Spleen (tissue), 11 donors: ENCODE results near the gene ATG14. TPM values are rescaled to one million over a fixed set of nuclear protein-coding genes. Genes with fewer than 3 reads are reported as not detected.

Experiments used
- DNase-seq: peaks from one replicate; pipeline ENCODE4 v3.0.0-alpha.2; 2020
- H3K27ac ChIP-seq, 8 donors: fragments of 200-600 bp; sonication (generic) in 7 of 8; 1 replicate in 4 of 8; 2 replicates in 4 of 8; pipeline versions ENCODE4 v1.5.0 to v1.8.0; 2016 to 2021; ENCODE audit warnings: inconsistent platforms in 4 of 8, mild to moderate bottlenecking in 4 of 8, moderate library complexity in 1 of 8
- H3K27me3 ChIP-seq, 7 donors: fragments of 200-600 bp; sonication (generic) in 6 of 7; replicated peaks in 1 of 7; 1 replicate in 4 of 7; 2 replicates in 3 of 7; pipeline versions ENCODE4 v1.5.0 to v1.8.0; 2016 to 2021; ENCODE audit warnings: inconsistent platforms in 3 of 7, mild to moderate bottlenecking in 1 of 7
- H3K36me3 ChIP-seq, 6 donors: fragments of 200-600 bp; sonication (generic) in 5 of 6; 1 replicate in 4 of 6; 2 replicates in 2 of 6; pipeline versions ENCODE4 v1.5.0 to v1.8.0; 2016 to 2021; ENCODE audit warnings: inconsistent platforms in 2 of 6
- H3K4me1 ChIP-seq, 6 donors: fragments of 200-600 bp; sonication (generic) in 5 of 6; 1 replicate in 3 of 6; 2 replicates in 3 of 6; pipeline versions ENCODE4 v1.5.0 to v1.8.0; 2016 to 2021; ENCODE audit warnings: inconsistent platforms in 3 of 6
- H3K4me3 ChIP-seq, 8 donors: fragments of 200-600 bp; sonication (generic) in 7 of 8; 1 replicate in 4 of 8; 2 replicates in 4 of 8; pipeline versions ENCODE4 v1.5.0 to v1.8.0; 2016 to 2021; ENCODE audit warnings: inconsistent platforms in 4 of 8, mild to moderate bottlenecking in 4 of 8, moderate library complexity in 2 of 8
- H3K9me3 ChIP-seq, 8 donors: fragments of 200-600 bp; sonication (generic) in 7 of 8; 1 replicate in 4 of 8; 2 replicates in 4 of 8; pipeline versions ENCODE4 v1.5.0 to v1.8.0; 2016 to 2021; ENCODE audit warnings: inconsistent platforms in 4 of 8
- POLR2A ChIP-seq, 3 donors: fragments of 450-650 bp; IDR thresholded peaks; one replicate each; pipeline ENCODE4 v1.5.1; 2017; ENCODE audit warnings: antibody characterized with exemption in 3 of 3, mild to moderate bottlenecking in 1 of 3
- POLR2AphosphoS5 ChIP-seq, 3 donors: sonication (generic); formaldehyde crosslinking; IDR thresholded peaks; one replicate each; pipeline ENCODE4 v1.5.1; 2017; ENCODE audit warnings: antibody characterized with exemption in 3 of 3
- WGBS, 5 donors: extraction: QIAGEN DNeasy Blood & Tissue Kit in 3 of 5; methylation state at CpG; one replicate each; pipeline versions ENCODE4 v1.1.5 to v1.1.7; 2013 to 2018; 5-methylcytosine and 5-hydroxymethylcytosine counted together
- intact Hi-C: fragments of 100-400 bp; cut with DNase I; formaldehyde crosslinking; loops from one replicate; pipeline ENCODE4 v1.15.0; 2023; ENCODE audit warnings: low total_unique reads
- polyA plus RNA-seq, 3 donors: library from polyadenylated mRNA; stranded (reverse); fragments of 200-250 nt; gene quantifications; one replicate each; pipeline ENCODE4 v1.2.1, GENCODE V29; 2013
- total RNA-seq, 7 donors: library from RNA; depleted of rRNA in 3 of 7; stranded (reverse); fragments of >200 nt in 3 of 7; fragmentation: NEBNext Ultra II Directional in 4 of 7; extraction: Animal tissue kit (Norgen Biotek cat#: 25700) in 4 of 7; gene quantifications; one replicate each; pipeline versions ENCODE4 v1.1.0 to v1.2.1, GENCODE V29; 2016 to 2021
- TF ChIP-seq, protein P1 (sequence below), 11 experiments: fragments of 200-600 bp in 7 of 11; fragments of 450-650 bp in 4 of 11; sonication (generic) in 4 of 11; IDR thresholded peaks in 8 of 11; conservative IDR thresholded peaks in 3 of 11; 1 replicate in 7 of 11; 2 replicates in 4 of 11; pipeline versions ENCODE4 v1.4.0 to v1.8.0; 2016 to 2021; ENCODE audit warnings: antibody characterized with exemption in 11 of 11, inconsistent platforms in 4 of 11, mild to moderate bottlenecking in 1 of 11
- donor health status: healthy with polysubstance abuse.
- donor health status: DM: no; HTN: no; CAD: no; lungs with moderate emphysema.
- donor health status: DM: no; HTN: no; CAD: no.
- donor health status: Bipolar disorder and iron deficiency.
- donor health status: healthy.
- donor health status: DM: no; HTN: no; CAD: no.
- donor health status: DM: yes; HTN: yes; CAD: no.

ATG14 gene
- total and polyA plus RNA-seq, 10 donors = 5.4 to 14.8 (median 12.1) TPM

DNA sequence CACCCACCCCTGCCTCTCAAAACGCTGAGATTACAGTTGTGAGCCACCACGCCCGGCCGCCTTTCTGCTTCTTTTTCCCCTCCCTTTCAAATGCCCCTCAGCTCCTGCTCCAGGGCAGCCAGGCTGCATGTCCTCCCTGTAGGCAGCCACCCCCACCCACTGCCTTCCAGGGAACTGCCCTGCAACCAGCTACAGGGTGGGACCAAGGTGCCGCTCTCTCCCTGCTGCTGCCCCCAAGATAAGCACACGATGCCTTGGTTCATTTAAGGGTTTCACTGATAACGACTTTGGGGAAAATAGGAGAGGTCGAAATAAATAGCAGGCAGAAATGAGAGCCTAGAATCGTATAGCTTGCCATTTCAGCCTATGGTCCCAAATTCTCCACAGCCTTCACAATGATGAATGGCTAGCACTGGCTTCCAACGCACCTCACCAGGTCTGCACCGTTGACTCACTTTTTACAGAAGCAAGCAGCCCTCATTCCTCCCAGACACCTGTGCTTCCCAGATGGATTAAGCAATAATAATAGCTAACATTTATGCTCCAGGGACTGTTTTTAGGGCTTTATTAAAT is 40.7 kb downstream of the ATG14 start:
- Histone ChIP-seq H3K27me3 (no peaks in the 10 kb centered on the region), H3K4me1 (peaks cover 0 to 7% (median 0%) of the 10 kb centered on the region in 6 donors), H3K4me3 (no peak overlapping the region), H3K9me3 (no peaks in the 10 kb centered on the region), H3K36me3 (peaks cover 0 to 94% (median 27%) of the 10 kb centered on the region in 6 donors), H3K27ac (no peak overlapping the region)
- intact Hi-C loops = no loop called here
- no peak for TF ChIP-seq POLR2A (IDR thresholded peaks at IDR 0.05)
- TF ChIP-seq, protein P1, sequence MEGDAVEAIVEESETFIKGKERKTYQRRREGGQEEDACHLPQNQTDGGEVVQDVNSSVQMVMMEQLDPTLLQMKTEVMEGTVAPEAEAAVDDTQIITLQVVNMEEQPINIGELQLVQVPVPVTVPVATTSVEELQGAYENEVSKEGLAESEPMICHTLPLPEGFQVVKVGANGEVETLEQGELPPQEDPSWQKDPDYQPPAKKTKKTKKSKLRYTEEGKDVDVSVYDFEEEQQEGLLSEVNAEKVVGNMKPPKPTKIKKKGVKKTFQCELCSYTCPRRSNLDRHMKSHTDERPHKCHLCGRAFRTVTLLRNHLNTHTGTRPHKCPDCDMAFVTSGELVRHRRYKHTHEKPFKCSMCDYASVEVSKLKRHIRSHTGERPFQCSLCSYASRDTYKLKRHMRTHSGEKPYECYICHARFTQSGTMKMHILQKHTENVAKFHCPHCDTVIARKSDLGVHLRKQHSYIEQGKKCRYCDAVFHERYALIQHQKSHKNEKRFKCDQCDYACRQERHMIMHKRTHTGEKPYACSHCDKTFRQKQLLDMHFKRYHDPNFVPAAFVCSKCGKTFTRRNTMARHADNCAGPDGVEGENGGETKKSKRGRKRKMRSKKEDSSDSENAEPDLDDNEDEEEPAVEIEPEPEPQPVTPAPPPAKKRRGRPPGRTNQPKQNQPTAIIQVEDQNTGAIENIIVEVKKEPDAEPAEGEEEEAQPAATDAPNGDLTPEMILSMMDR (IDR thresholded peaks at IDR 0.05 in 8 of 11, conservative IDR thresholded peaks at IDR 0.05 in 3 of 11) = no peak
- no peak for TF ChIP-seq POLR2AphosphoS5 (IDR thresholded peaks at IDR 0.05)
- WGBS, 5 donors = 85 to 92% (median 91%) methylated on average over 11 of the region's 11 CpGs
- no peak for DNase-seq

GRCh38 chr14:55366271-55366670 is 45.4 kb downstream of the ATG14 start:
- peaks cover 0 to 73% (median 32%) of the 10 kb centered on the region in 6 donors for H3K36me3 ChIP-seq
- intact Hi-C loops = no loop called here
- no peaks in the 10 kb centered on the region for H3K27me3 ChIP-seq
- H3K4me3 ChIP-seq = no peak overlapping the region
- 86 to 95% (median 92%) methylated on average over 3 of the region's 3 CpGs for WGBS, 5 donors
- no peaks in the 10 kb centered on the region for H3K9me3 ChIP-seq
- TF ChIP-seq, protein P1 (IDR thresholded peaks at IDR 0.05 in 8 of 11, conservative IDR thresholded peaks at IDR 0.05 in 3 of 11) = no peak
- TF ChIP-seq POLR2A (IDR thresholded peaks at IDR 0.05) (no peak), POLR2AphosphoS5 (IDR thresholded peaks at IDR 0.05) (no peak)
- no peak for DNase-seq
- H3K4me1 ChIP-seq = peaks cover 0 to 5% (median 0%) of the 10 kb centered on the region in 6 donors
- peak overlapping the region in 4 of 8 donors; percentile 39 to 64 (median 48) for H3K27ac ChIP-seq

DNA sequence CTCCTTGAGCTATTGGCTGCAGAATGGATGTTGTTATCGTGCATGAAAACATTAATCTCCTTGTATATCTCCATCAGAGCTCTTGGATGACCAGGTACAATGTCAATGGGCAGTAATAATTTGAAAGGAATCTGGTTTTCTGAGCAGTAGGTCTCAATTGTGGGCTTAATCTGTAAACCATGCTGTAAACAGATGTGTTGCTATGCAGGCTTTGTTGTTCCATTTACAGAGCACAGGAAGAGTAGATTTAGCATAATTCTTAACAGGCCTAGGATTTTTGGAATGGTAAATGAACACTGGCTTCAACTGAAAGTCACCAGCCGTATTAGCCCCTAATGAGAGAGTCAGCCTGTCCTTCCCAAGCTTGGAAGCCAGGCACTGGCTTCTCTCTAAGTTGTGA is 50.4 kb downstream of the ATG14 start:
- Histone ChIP-seq H3K36me3 (peaks cover 0 to 30% (median 8%) of the 10 kb centered on the region in 6 donors), H3K4me1 (peaks cover 0 to 5% (median 0%) of the 10 kb centered on the region in 6 donors), H3K4me3 (no peak overlapping the region), H3K9me3 (no peaks in the 10 kb centered on the region), H3K27me3 (no peaks in the 10 kb centered on the region), H3K27ac (no peak overlapping the region)
- no peak for DNase-seq
- 93 to 100% (median 99%) methylated on average over 2 of the region's 2 CpGs for WGBS, 5 donors
- TF ChIP-seq POLR2AphosphoS5 (IDR thresholded peaks at IDR 0.05) (no peak), POLR2A (IDR thresholded peaks at IDR 0.05) (no peak)
- TF ChIP-seq, protein P1 (IDR thresholded peaks at IDR 0.05 in 8 of 11, conservative IDR thresholded peaks at IDR 0.05 in 3 of 11) = no peak
- intact Hi-C loops = no loop called here

- no peak for DNase-seq
- H3K27me3 ChIP-seq = no peaks in the 10 kb centered on the region
- peaks cover 0 to 11% (median 3%) of the 10 kb centered on the region in 6 donors for H3K4me1 ChIP-seq
- H3K36me3 ChIP-seq = peaks cover 0 to 30% (median 1%) of the 10 kb centered on the region in 6 donors
- intact Hi-C loops = no loop called here
- 93 to 99% (median 96%) methylated on average over 4 of the region's 4 CpGs for WGBS, 5 donors
- H3K27ac ChIP-seq = no peak overlapping the region
- no peaks in the 10 kb centered on the region for H3K9me3 ChIP-seq
- TF ChIP-seq, protein P1 (IDR thresholded peaks at IDR 0.05 in 8 of 11, conservative IDR thresholded peaks at IDR 0.05 in 3 of 11) = no peak
- TF ChIP-seq POLR2A (IDR thresholded peaks at IDR 0.05) (no peak), POLR2AphosphoS5 (IDR thresholded peaks at IDR 0.05) (no peak)
- no peak overlapping the region for H3K4me3 ChIP-seq
Measured at GRCh38 chr14:55359307-55359706, 52.3 kb downstream of the ATG14 start.
